Measurements from ENCODE around the gene IL17RE.
A peak's percentile ranks its signal among the peaks of the same experiment; 100 is the strongest.
"Not testable (repeated sequence)": the region's sequence is repeated elsewhere in the genome, so short reads cannot be mapped to it uniquely, and the experiment has no call there.

IL17RE gene

DNA sequence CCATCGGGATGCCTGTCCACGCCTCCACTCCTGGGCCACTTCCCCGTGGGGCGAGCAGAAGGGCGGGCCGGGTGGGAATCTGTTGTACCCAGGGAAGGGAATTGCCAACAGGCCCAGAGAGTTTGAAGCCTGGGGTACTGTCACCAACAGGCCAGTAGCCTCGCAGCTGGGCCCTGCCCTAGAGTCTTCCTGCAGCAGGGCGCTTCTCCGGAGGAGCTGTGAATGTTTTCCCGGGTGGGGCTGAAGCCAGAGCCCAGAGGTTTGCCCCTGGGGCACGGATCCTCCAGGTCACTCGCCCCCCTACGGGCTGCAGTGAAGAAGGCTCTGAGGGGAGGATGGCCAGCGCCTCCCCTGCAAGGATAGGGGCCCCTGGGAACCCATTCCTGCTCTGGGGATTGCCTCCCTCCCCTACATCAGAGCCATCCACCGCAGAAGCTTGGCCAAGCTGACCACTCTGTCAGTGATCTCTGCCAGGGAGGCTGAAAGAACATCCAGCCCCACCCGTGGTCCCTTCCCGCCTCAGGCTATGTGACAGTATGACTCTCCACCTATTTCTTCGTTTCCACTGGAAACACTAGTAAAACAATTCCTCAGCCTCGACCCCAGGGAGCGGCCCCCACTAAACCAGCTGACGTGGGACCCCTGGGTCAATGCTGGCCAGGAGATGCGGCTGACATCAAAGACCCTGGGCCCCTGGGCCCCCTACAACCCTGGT is 39.4 kb upstream of the IL17RE start:
- H3K4me1 ChIP-seq = peaks cover 0 to 7% (median 0%) of the 10 kb centered on the region in 10 experiments; a peak in 3 of 20 replicates
- peaks cover 5 to 12% (median 9%) of the 10 kb centered on the region in 11 experiments; a peak in 13 of 22 replicates for H3K27me3 ChIP-seq
- H4K20me1 ChIP-seq = no peaks in the 10 kb centered on the region
- no peaks in the 10 kb centered on the region for H3K9me3 ChIP-seq (replicated peaks in 1 of 11)
- no peak overlapping the region for H3K4me3 ChIP-seq
- no peaks in the 10 kb centered on the region for H3K36me3 ChIP-seq
- H3K9ac ChIP-seq = no peak overlapping the region
- no peak overlapping the region for H3K27ac ChIP-seq
- peak overlapping the region in 3 of 11 experiments; percentile 55 to 68 (median 61); a peak in 5 of 22 replicates for H3K4me2 ChIP-seq
- TF ChIP-seq Cebpa-rat (IDR thresholded peaks at IDR 0.05) = no peak

DNA sequence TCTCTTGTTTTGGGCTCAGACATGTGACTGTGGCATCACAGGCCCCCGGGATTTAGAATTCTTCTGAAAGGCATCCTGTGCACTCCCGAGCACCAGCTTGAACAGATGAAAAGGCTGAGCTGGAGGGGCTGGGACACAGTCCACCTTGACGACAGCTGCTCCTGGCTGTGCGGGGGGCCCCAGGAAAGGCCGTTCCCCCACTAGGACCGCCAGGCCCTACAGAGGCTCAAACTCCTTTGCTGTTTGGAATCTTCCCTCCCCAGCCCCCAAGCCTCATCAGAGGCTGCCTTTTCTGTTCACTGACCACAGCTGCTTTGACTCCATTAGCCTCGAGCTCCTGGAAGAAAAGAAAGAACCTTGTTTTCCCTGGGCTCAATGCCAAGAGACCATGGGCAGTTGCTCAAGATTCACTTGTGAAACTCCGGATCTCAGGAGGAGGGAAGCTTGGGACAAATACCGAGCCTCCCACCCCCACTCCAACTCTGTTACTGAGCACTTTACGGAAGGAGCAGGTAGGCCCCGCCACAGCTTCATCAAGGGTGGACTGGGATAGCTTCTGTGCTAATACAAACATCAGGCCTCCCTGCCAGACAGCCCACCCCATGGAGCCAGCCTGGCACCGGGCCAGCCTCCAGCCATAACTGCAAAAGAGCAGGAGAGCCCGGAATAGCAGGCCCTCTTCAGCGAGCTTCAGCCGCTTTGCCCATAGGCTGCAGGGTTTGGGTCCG is 38.3 kb upstream of the IL17RE start:
- Histone ChIP-seq H3K9ac (no peak overlapping the region), H3K27me3 (peaks cover 5 to 12% (median 9%) of the 10 kb centered on the region in 11 experiments; a peak in 13 of 22 replicates), H3K27ac (no peak overlapping the region), H4K20me1 (no peaks in the 10 kb centered on the region), H3K4me3 (no peak overlapping the region), H3K4me2 (0 out of 22 replicates have a peak overlapping the region, but pooled peaks of 1 of the 11 experiments have one; percentile 14), H3K9me3 (replicated peaks in 1 of 11) (no peaks in the 10 kb centered on the region), H3K36me3 (no peaks in the 10 kb centered on the region), H3K4me1 (peaks cover 0 to 7% (median 0%) of the 10 kb centered on the region in 10 experiments; a peak in 3 of 20 replicates)
- no peak for TF ChIP-seq Cebpa-rat (IDR thresholded peaks at IDR 0.05)

DNA sequence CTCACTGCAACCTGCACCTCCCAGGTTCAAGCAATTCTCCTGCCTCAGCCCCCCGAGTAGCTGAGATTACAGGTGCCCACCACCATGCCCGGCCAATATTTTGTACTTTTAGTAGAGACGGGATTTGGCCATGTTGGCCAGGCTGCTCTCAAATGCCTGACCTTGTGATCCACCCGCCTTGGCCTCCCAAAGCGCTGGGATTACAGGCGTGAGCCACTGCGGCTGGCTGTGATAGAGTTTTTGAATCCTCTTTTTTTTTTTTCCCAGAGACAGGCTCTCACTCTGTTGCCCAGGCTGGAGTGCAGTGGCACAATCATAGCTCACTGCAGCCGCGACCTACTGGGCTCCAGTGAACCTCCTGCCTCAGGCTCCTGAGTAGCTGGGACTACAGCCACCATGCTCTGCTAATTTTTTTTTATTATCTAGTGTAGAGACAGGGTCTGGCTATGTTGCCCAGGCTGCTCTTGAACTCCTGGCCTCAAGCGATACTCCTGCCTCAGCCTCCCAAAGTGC is 37.5 kb upstream of the IL17RE start:
- H3K9me3 ChIP-seq (replicated peaks in 1 of 11); H3K4me1 ChIP-seq; H3K9ac ChIP-seq; H3K27ac ChIP-seq; H3K4me3 ChIP-seq; H3K4me2 ChIP-seq; H4K20me1 ChIP-seq; H3K36me3 ChIP-seq: not testable (repeated sequence)
- H3K27me3 ChIP-seq = peaks cover 5 to 12% (median 9%) of the 10 kb centered on the region in 11 experiments; a peak in 13 of 22 replicates

DNA sequence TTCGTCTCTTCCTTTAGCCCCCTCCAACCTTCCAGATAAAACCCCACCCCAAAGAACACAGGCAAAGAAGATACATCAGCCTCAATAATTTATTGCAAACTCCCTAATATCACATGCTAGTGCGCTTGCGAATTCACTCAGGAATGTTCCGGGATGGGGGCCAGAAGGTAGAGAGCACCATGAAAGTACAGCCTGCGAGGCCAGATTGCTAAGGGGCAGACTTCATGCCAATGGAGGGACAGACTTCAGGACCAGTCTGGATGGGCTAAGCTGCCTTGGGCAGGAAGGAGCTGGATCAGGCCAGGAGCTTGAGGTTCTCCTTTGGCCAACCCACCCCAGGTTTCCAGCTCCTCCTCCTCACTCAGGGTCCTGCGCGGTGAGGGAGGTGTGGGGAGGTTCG is 36.0 kb upstream of the IL17RE start:
- no peak for TF ChIP-seq Cebpa-rat (IDR thresholded peaks at IDR 0.05)
- Histone ChIP-seq H3K4me1 (peaks cover 0 to 7% (median 0%) of the 10 kb centered on the region in 10 experiments; a peak in 3 of 20 replicates), H3K4me2 (no peak overlapping the region), H3K4me3 (no peak overlapping the region), H3K27me3 (peaks cover 5 to 12% (median 9%) of the 10 kb centered on the region in 11 experiments; a peak in 13 of 22 replicates), H3K9ac (no peak overlapping the region), H4K20me1 (no peaks in the 10 kb centered on the region), H3K9me3 (replicated peaks in 1 of 11) (no peaks in the 10 kb centered on the region), H3K27ac (no peak overlapping the region), H3K36me3 (no peaks in the 10 kb centered on the region)

DNA sequence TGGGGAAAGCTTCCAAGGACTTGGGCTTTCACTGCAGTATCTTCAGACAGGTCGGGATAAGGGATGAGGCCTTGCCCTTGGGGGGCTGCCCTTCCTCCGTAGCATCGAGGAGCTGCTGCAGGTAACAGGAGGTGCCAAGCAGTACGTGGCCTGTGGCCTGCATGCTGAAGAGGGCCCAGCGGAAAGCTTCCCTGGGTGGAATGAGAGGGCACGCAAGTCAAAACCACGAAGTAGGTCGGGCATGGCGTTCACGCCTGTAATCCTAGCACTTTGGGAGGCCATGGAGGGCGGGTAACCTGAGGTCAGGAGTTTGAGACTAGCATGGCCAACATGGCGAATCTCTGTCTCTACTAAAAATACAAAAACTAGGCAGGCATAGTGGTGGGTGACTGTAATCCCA is 35.5 kb upstream of the IL17RE start:
- Histone ChIP-seq H3K4me3 (no peak overlapping the region), H3K36me3 (no peaks in the 10 kb centered on the region), H3K4me1 (peaks cover 0 to 7% (median 0%) of the 10 kb centered on the region in 10 experiments; a peak in 3 of 20 replicates), H3K4me2 (no peak overlapping the region), H3K27ac (no peak overlapping the region), H4K20me1 (no peaks in the 10 kb centered on the region), H3K9ac (no peak overlapping the region), H3K9me3 (replicated peaks in 1 of 11) (no peaks in the 10 kb centered on the region), H3K27me3 (peaks cover 3 to 8% (median 6%) of the 10 kb centered on the region in 11 experiments; a peak in 12 of 22 replicates)
- TF ChIP-seq Cebpa-rat (IDR thresholded peaks at IDR 0.05) = no peak

DNA sequence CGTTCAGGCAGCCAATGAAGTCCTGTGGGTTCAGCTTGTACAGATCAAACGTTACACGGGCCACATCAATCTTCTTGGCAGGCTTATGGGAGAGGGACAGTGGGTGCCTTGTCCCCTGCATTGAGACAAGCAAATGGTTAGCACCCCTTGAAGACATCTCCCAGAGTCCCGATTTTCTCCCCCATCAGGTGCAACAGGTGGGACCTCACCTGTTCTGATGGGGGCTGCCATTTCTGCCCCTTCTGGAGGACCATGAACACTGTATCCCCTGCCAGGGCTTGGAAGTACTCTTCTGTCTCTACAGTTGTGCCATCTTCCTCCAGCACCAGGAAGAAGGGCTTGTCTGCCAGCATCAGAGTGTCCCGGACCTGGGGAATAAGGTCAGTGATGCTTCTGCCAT is 32.7 kb upstream of the IL17RE start:
- Histone ChIP-seq H3K9ac (no peak overlapping the region), H3K4me1 (no peaks in the 10 kb centered on the region), H3K9me3 (replicated peaks in 1 of 11) (no peaks in the 10 kb centered on the region), H3K27ac (no peak overlapping the region), H3K4me2 (no peak overlapping the region), H3K36me3 (no peaks in the 10 kb centered on the region), H3K27me3 (no peaks in the 10 kb centered on the region), H3K4me3 (no peak overlapping the region), H4K20me1 (no peaks in the 10 kb centered on the region)
- no peak for TF ChIP-seq Cebpa-rat (IDR thresholded peaks at IDR 0.05)

DNA sequence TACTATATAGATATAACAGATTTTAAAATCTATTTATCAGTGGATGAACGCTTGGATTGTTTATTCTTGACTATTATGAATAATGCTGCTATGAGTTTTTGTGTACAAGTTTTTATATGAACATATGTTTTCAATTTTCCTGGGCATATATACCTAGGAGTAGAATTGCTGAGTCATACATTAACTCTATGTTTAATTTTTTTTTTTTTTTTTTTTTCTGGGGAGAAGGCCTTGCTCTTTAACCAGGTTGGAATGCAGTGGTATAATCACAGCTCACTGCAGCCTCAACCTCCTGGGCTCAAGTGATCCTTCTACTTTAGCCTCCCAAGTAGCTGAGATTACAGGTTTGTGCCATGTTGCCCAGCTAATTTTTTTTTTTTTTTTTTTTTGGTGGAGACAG is 31.7 kb upstream of the IL17RE start:
- Histone ChIP-seq H3K9me3 (replicated peaks in 1 of 11) (no peaks in the 10 kb centered on the region), H3K4me1 (no peaks in the 10 kb centered on the region), H3K4me2 (no peak overlapping the region), H3K27ac (no peak overlapping the region), H3K27me3 (no peaks in the 10 kb centered on the region), H3K36me3 (no peaks in the 10 kb centered on the region), H4K20me1 (no peaks in the 10 kb centered on the region), H3K9ac (no peak overlapping the region), H3K4me3 (no peak overlapping the region)
- TF ChIP-seq Cebpa-rat (IDR thresholded peaks at IDR 0.05) = no peak

DNA sequence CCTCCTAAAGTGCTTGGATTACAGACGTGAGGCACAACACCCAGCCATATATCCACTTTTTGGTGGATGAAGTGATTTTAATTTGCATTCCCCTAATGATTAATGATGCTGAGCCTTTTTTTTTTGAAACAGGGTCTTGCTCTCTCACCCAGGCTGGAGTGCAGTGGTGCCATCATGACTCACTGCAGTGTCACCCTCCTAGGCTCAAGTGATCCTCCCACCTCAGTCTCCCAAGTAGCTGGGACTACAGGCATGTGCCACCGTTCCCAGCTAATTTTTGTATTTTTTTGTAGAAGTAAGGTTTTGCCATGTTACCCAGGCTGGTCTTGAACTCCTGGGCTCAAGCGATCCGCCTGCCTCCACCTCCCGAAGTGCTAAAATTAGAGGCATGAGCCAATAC is 30.6 kb upstream of the IL17RE start:
- H3K9ac ChIP-seq; H3K4me3 ChIP-seq; H3K4me1 ChIP-seq; H3K27ac ChIP-seq; H3K27me3 ChIP-seq; H3K36me3 ChIP-seq; H4K20me1 ChIP-seq; H3K9me3 ChIP-seq (replicated peaks in 1 of 11); H3K4me2 ChIP-seq: not testable (repeated sequence)

DNA sequence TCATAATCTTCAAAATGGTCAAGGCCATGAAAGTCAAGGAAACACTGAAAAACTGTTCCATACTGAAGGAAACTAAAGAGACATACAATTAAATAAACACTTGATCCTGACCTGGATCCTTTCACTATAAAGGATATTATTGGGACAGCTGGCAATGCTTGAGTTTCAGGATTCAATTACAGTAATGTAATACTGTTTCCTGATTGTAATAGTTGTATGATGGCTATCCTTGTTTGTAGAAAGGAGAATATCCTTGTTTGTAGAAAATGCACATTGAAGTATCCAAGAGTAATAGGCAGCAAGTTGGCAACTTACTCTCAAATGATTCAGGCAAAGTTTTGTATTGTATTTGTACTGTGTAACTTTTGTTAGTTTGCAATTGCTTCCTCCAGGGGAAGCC is 27.2 kb upstream of the IL17RE start:
- no peak for TF ChIP-seq Cebpa-rat (IDR thresholded peaks at IDR 0.05)

DNA sequence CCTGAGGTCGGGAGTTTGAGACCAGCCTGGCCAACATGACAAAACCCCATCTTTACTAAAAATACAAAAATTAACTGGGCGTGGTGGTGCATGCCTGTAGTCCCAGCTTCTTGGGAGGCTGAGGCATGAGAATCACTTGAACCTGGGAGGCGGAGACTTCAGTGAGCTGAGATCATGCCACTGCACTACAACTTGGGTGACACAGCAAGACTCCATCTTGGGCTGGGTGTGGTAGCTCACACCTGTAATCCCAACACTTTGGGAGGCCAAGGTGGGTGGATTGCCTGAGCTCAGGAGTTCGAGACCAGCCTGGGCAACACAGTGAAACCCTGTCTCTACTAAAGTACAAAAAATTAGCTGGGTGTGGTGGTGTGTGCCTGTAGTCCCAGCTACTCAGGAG is 26.4 kb upstream of the IL17RE start:
- H3K4me1 ChIP-seq, H4K20me1 ChIP-seq, H3K9ac ChIP-seq: not testable (repeated sequence)

More for the DNA sequence above, 27.2 kb upstream of the IL17RE start:
- no peak overlapping the region for H3K9ac ChIP-seq
- no peaks in the 10 kb centered on the region for H3K27me3 ChIP-seq
- H3K4me3 ChIP-seq = no peak overlapping the region
- H3K4me2 ChIP-seq = no peak overlapping the region
- H3K27ac ChIP-seq = no peak overlapping the region
- H3K9me3 ChIP-seq (replicated peaks in 1 of 11) = no peaks in the 10 kb centered on the region
- no peaks in the 10 kb centered on the region for H3K36me3 ChIP-seq
- no peaks in the 10 kb centered on the region for H3K4me1 ChIP-seq
- H4K20me1 ChIP-seq = no peaks in the 10 kb centered on the region

More for the DNA sequence above, 26.4 kb upstream of the IL17RE start:
- H3K4me3 ChIP-seq; H3K27me3 ChIP-seq; H3K9me3 ChIP-seq (replicated peaks in 1 of 11); H3K36me3 ChIP-seq; H3K4me2 ChIP-seq; H3K27ac ChIP-seq: not testable (repeated sequence)
